ENCODE measurements around the gene BRD3OS.

BRD3OS gene

GRCh38 chr9:134035041-134036039 lies 10.1 kb downstream of the BRD3OS start:
- no peak for DNase-seq

DNA sequence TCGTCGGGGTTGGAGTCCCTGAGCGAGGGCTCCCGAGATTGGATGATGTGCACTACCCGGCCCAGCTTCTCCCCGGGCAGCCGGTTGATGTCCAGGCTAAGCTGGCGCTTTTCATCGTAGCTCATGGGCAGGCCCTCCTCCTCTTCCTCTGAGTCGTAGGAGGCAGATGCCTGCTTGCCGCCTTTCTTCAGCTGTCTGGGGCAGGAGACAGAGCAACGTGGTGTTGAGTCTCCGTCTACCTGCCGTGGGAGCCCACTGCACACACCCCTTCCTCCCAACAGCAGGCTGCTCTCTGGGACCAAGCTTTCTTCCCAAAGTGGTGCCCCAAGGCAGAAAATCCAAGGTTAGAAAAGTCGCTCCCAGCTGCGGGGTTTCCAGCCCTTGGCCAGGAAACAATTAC lies 10.8 kb downstream of the BRD3OS start:
- no peak for DNase-seq

DNA sequence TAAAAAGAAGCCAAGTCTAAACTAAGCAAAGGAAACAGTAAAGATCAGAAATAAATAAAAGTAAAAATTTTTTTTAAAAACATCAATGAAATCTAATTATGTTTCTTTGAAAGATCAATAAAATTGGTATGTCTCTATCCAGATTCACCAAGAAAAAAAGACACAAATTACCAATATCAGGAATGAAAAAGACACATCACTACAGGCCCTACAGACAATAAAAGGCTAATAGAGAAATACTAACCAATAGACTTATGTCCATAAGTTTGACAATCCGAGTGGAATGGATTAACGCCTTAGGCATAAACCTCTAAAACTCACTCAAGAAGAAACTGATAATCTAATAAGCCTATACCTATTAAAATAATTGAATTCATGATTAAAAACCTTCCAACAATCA lies 12.4 kb downstream of the BRD3OS start:
- DNase-seq = no peak

DNA sequence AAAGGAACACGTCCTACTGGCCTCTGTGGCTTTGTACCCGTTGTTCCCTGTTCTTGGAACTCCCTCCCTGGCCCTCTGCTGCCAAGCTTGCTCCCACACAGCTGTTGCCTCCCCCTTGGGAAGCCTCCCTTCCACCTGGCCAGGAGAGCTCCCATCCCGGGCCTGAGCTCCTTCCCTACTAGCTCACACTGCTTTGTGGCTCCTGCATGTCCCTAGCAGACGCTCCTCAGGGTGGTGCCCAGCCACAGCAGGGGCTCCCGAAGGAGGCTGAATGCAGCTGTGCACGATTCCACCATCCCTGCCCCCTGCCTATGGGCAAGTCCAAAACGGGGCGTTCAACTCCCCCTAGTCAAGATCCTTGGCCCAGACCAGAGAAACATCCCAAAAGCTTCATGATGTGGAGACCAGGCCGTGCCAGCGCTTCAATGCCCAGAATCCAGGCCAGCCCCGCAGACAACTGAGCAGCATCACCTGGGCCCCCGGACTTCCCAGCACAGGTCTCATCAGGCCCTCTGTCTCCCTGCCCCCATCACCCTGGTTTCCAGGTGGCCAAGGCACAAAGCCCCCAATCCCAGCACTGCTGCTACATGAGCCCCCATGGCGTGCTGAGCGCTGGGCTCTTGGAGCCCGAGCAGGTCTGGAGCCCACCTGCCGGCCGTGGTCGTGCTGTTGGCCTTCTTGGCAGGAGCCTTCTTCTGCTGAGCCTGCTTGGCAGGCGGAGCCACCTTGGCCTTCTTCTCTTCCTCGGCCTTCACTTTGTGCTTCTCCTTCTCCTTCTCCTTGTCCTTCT lies 14.3 kb downstream of the BRD3OS start:
- no peak for DNase-seq

GRCh38 chr9:134040176-134040565 lies 14.9 kb downstream of the BRD3OS start:
- DNase-seq = no peak

- DNase-seq = no peak
Measured at GRCh38 chr9:134040781-134041648, 15.7 kb downstream of the BRD3OS start.

DNA sequence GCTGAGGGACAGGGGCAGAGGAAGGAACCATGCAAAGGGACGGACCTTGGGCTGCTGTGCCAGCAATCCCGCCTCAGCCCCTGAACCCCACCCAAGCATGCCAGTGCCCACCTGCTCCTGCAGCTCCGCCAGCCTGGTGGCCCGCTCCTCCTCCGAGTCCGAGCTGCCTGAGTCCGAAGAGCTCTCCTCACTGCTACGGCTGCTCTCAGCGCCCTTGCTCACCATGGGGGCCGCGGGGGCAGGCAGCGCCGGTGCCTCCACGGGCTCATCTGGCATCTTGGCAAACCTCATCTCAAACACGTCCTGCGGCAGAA lies 16.3 kb downstream of the BRD3OS start:
- no peak for DNase-seq

GRCh38 chr9:134043531-134043988 lies 18.3 kb downstream of the BRD3OS start:
- DNase-seq = no peak

DNA sequence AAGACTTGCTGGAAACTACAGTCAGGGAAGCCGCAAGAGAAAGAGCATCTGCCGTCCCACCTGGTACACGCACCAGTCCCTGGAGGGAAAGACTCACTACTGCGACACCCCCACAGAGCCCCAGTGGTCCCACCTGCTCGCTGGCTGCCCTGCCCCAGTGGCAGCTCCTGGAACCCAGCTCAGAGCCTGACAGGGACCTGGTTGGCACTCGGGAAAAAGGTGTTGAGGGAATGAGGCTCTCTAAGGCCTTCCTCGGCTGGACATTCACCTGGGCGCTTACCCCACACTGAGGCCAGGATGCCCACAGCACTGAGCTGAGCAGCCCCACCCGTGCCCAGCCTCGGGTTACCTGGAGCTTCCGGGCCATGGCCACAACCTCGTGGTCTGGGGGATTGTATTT lies 19.7 kb downstream of the BRD3OS start:
- DNase-seq = no peak

- DNase-seq = no peak
Measured at GRCh38 chr9:134045841-134046544, 20.7 kb downstream of the BRD3OS start.

GRCh38 chr9:134046894-134047681 lies 21.8 kb downstream of the BRD3OS start:
- DNase-seq = no peak

DNA sequence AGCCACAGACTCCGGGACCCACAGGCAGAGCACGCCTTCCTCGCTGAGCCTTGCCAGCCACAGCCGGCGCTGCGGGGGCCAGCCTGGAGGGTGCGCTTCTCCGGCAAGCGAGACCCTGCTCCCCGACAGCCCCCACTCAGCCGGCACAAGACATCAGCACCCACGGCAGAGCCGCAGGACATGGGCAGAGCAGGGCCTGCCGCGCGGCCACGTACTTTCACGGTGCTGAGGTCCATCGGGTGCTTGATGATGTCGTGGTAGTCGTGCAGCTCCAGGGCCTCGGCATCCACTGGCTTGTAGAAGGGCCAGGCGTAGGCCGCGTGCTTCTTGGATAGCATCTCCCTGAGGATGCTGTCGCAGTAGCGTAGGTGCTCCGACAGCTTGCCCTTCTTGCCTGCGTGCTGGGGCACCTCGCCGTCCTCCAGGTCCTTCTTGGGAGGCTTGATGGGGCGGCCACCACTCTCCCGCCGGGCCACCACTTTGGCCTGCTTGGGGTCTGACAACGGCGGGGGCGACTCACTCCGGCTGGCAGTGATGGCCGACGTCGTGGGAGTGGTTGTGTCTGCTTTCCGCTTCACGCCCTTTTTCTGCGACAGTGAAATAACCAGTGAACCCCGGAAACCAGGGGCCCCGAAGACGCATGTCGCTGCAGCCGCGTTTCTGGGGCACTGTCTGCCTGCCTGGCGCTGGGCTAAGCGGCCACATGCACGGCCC lies 22.7 kb downstream of the BRD3OS start:
- DNase-seq = no peak

DNA sequence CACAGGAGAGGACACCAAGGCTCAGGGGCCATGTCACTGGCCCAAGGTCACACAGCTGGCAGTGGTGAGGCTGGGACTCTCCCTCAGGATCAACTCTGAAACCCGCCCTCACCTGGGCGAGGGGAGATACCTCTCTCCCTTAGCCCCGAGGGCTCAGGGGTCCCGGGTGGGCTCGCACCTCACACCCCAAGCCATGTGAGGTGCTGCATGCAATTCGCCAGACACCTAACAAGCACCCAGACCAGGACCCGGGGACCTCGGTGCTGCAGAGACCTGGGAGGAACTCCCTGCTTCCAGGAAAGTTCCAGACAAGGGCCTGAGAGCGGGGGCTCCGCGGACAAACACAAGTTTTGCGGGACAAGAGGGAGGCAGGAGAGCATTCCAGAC lies 23.3 kb downstream of the BRD3OS start:
- no peak for DNase-seq

DNA sequence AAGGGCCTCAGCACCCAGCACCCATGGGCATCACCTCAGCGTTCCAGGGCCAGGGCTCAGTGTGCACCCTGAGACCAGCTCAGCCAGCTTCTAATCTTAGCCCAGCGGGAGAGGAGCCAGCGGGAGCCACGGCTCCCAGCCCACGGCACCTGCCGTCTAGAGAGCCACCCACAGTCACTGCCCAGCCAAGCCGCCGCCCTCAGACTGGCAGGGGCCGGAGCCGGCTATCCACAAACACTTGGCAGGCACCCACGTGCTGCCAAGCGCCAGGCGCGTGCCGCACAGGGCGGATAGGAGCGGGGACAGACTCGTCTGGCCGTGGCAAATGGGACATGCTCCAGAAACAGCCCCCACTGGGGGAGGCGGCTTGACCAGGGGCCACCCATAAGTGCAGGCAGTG lies 24.0 kb downstream of the BRD3OS start:
- no peak for DNase-seq

DNA sequence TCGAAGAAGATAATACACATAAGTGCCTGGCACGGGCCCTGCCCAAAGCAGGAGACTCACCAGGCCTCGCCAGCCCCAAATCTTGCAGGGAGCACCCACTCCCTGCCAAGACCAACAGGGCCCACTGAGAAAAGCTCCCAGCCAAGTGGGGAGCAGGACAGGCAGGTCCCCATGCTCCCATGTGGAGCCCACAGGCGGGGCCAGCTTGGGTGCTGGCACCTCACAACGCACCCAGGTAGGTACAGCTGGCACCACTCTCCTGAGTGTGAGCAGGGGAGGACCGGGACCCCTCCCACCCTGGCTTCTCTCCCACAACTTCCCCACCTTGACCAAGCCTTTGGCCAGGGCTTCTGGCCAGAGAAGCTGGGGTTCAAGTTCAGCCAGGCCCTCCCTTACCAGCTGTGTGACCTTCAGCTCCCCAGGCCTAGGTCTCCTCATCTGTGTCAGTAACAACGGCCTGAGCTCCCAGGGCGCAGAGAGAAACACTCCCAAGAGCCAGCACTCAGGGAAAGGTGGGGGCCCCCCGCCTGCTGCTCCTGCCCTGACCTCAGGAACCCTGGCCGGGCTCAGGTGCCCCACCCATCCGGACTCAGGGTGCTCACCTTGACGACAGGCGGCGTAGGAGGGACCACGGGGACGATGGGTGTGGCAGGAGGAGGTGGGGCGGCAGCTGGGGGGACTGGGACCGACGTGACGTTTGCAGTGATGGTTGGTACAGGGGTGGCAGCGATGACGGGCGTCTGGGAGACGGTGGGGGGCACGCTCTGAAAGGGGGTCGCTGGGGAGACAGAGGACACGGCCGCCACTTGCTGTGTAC lies 24.7 kb downstream of the BRD3OS start:
- no peak for DNase-seq

DNA sequence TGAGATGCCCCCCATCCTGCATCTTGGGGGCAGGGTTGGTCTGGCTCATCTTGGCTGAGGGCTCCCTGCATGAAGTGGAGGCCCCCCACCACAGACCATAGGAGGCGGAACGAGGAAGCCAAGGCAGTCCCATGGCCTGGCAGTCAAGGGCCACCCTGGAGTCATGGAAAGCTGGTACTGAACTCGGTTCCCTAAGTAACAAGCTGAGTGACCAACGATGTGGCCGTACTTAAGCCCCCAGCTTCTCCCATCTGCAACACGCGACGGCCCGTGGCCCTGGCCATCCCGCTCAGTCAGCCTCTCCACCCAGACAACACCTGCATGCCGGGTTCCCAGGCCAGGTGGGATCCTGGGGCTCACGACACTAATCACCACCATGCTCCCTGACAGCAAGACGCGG lies 25.4 kb downstream of the BRD3OS start:
- DNase-seq = no peak

- no peak for DNase-seq
Measured at GRCh38 chr9:134051319-134051718, 26.0 kb downstream of the BRD3OS start.

DNA sequence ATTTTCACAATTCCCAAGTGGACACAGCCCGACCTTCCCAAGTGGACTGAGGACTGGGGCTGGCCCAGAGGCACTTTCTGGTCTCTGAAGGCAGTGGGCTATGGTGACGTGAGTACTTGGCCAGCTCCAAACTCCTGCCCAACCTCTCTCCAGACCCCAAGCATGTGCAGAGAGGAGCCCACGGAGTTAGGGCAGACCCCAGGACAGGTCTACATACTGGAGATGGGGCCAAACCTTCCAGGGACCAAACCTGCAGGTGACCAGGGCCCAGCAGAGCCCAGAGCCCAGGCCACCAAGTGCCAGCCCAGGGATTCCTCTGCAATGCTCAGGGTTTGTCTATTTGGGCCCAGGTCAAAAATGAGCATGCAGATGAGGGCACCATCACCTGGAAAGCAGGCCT lies 27.2 kb downstream of the BRD3OS start:
- no peak for DNase-seq

DNA sequence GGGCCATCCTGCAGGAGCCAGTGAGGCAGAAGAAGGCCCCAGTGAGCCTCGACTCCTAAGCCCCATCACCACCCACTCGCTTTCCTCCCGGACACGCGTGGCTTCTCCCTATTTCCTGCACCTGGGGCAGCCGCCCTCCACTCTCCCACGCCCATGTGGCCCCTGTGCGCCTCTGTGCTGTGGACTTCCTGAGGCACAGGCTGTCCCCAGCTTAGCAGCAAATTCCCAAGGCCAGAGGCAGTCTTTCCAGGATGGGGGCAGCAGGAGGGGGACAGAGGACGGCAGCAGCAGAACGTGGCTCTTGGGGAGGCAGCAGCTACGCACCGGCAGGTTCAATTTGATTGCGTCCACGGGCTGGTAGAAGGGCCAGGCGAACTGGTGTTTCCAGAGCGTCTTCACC lies 27.7 kb downstream of the BRD3OS start:
- DNase-seq = no peak

DNA sequence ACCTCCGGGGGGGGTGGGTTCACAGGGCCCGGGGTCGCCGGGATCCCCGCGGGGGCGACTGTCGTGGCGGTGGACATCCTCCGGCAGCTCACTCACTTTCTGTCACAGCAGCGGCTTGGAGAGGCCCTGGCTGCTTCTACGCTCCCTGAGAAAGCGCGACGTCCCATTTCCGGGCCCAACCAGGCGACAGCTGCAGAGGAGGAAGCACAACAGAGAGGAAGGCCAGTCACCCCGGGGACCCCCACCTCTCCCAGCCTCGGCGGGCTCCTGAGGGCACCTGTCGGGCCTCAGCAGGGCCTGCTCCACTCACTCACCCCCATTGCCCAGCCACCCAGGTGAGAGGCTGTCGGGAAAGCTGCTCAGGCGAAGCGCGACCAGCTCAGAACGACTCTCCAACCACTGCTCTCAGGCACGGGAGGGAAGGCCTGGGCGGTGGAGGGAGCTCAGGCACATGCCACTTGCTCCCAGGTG lies 28.2 kb downstream of the BRD3OS start:
- peak; percentile 28 for DNase-seq
